Breast epithelium (tissue), 4 donors: ENCODE measurements around the gene PRR18. TPM values are rescaled to one million over a fixed set of nuclear protein-coding genes. Genes with fewer than 3 reads are reported as not detected.

Experiments used
- DNase-seq, 2 donors: peaks; one replicate each; pipeline ENCODE4 v3.0.0-alpha.2; 2019; ENCODE audit warnings: low spot score in 2 of 2
- H3K27ac ChIP-seq, 2 donors: fragments of 200-600 bp; sonication (generic) in 1 of 2; one replicate each; pipeline ENCODE4 v1.5.1; 2016 to 2019; ENCODE audit warnings: mild to moderate bottlenecking in 1 of 2
- H3K27me3 ChIP-seq, 2 donors: fragments of 200-600 bp; sonication (generic) in 1 of 2; one replicate each; pipeline versions ENCODE4 v1.5.1 to v1.6.0; 2017 to 2019; ENCODE audit warnings: control low read depth in 1 of 2, mild to moderate bottlenecking in 1 of 2
- H3K36me3 ChIP-seq: fragments of 200-600 bp; one replicate; pipeline ENCODE4 v1.5.1; 2019
- H3K4me1 ChIP-seq, 2 donors: fragments of 200-600 bp; sonication (generic); one replicate each; pipeline ENCODE4 v1.5.1; 2016 to 2019; ENCODE audit warnings: control low read depth in 1 of 2
- H3K4me3 ChIP-seq, 3 donors: fragments of 200-600 bp; sonication (generic); 1 replicate in 2 of 3; 2 replicates in 1 of 3; pipeline ENCODE4 v1.5.1; 2016 to 2019; ENCODE audit warnings: mild to moderate bottlenecking in 3 of 3, moderate library complexity in 2 of 3
- H3K9me3 ChIP-seq, 2 donors: fragments of 200-600 bp; sonication (generic) in 1 of 2; one replicate each; pipeline ENCODE4 v1.5.1; 2016 to 2019; ENCODE audit warnings: control low read depth in 1 of 2
- CTCF ChIP-seq, 3 donors: fragments of 450-650 bp; IDR thresholded peaks; one replicate each; pipeline ENCODE4 v1.5.1; 2016 to 2017; ENCODE audit warnings: antibody characterized with exemption in 3 of 3, mild to moderate bottlenecking in 3 of 3, moderate library complexity in 3 of 3
- POLR2A ChIP-seq: fragments of 450-650 bp; IDR thresholded peaks from one replicate; pipeline ENCODE4 v1.6.1; 2016; ENCODE audit warnings: antibody characterized with exemption, mild to moderate bottlenecking, moderate library complexity
- POLR2AphosphoS5 ChIP-seq, 3 donors: sonication (generic); formaldehyde crosslinking; IDR thresholded peaks; one replicate each; pipeline ENCODE4 v1.6.1; 2017; ENCODE audit warnings: antibody characterized with exemption in 3 of 3
- intact Hi-C: fragments of 100-400 bp; cut with DNase I; formaldehyde crosslinking; loops from one replicate; pipeline ENCODE4 v1.15.1; 2023; ENCODE audit warnings: low total_unique reads
- total RNA-seq, 3 donors: library from RNA; depleted of rRNA; stranded (reverse); fragments of >200 nt; gene quantifications; one replicate each; pipeline ENCODE4 v1.1.0, GENCODE V29; 2016

PRR18 gene
- total RNA-seq, 3 donors from 2014 or later, result 0.29 TPM; not detected in 2

DNA sequence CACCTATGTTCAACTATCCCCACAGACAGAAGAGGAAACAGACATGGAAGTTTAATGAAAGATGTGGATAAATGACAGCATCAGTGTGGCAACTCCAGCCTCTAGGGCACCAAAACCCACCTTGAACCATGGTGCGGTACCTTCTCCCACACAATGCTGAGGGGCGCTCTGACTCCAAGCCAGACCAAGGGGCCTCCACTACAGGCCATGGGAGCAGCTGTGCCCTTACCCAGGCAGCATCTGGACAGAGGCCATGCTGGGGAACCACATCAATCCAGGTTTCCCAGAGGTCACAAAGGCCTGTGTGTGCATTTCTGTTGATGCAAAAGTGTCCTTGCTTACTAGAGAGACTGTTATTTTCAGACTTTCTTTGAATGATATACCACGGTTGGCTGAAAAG, 4.1 kb downstream of the PRR18 start:
- TF ChIP-seq POLR2A (no peak), CTCF (IDR thresholded peaks at IDR 0.05) (no peak), POLR2AphosphoS5 (IDR thresholded peaks at IDR 0.05) (no peak)
- no peaks in the 10 kb centered on the region for H3K9me3 ChIP-seq
- no peaks in the 10 kb centered on the region for H3K36me3 ChIP-seq
- H3K4me3 ChIP-seq, result no peak overlapping the region
- peaks cover 9 to 26% of the 10 kb centered on the region in 2 donors for H3K27me3 ChIP-seq
- no peak overlapping the region for H3K27ac ChIP-seq
- DNase-seq, result no peak
- H3K4me1 ChIP-seq, result peaks cover 0 to 7% of the 10 kb centered on the region in 2 donors
- intact Hi-C loops, result no loop called here

GRCh38 chr6:166301611-166302529, 6.3 kb downstream of the PRR18 start:
- no peak for TF ChIP-seq POLR2AphosphoS5 (IDR thresholded peaks at IDR 0.05)
- no peak for TF ChIP-seq CTCF (IDR thresholded peaks at IDR 0.05)
- TF ChIP-seq POLR2A, result no peak
- no peak for DNase-seq
- H3K4me3 ChIP-seq, result no peak overlapping the region
- H3K27ac ChIP-seq, result no peak overlapping the region
- no peaks in the 10 kb centered on the region for H3K36me3 ChIP-seq
- H3K27me3 ChIP-seq, result peaks cover 3 to 11% of the 10 kb centered on the region in 2 donors
- H3K4me1 ChIP-seq, result no peaks in the 10 kb centered on the region
- intact Hi-C loops, result no loop called here
- no peaks in the 10 kb centered on the region for H3K9me3 ChIP-seq

DNA sequence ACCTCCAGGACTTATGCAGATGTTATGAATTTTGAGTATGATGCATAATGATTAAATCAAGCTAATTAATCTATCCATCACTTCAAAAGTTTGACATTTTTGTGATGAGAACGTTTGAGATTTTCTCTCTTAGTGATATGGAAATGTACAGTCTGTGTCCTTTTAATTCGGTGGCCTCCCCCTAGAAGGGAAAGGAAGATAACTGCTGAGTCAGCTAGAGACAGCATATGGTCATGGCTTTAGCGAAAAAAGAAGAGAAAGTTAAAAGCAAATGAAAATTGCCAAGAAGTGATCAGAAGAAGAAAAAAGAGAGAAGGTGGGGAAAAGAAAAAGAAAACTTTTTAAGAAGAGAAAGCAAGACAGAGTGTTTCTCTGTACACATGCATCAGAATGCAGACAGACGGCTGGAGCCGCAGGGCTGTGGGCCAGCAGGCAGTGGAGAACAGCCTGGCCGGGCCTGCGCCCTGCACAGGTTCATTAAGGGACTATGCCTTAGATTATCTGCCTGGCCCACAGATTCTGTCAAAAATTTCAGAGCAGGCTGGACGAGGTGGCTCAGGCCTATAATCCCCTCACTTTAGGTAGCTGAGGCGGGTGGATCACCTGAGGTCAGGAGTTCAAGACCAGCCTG, 7.7 kb downstream of the PRR18 start:
- Histone ChIP-seq H3K27me3 (peaks cover 0 to 10% of the 10 kb centered on the region in 2 donors), H3K36me3 (no peaks in the 10 kb centered on the region), H3K9me3 (no peaks in the 10 kb centered on the region), H3K4me3 (no peak overlapping the region), H3K27ac (no peak overlapping the region), H3K4me1 (no peaks in the 10 kb centered on the region)
- DNase-seq, result no peak
- TF ChIP-seq POLR2AphosphoS5 (IDR thresholded peaks at IDR 0.05) (no peak), CTCF (IDR thresholded peaks at IDR 0.05) (no peak), POLR2A (no peak)
- intact Hi-C loops, result no loop called here

DNA sequence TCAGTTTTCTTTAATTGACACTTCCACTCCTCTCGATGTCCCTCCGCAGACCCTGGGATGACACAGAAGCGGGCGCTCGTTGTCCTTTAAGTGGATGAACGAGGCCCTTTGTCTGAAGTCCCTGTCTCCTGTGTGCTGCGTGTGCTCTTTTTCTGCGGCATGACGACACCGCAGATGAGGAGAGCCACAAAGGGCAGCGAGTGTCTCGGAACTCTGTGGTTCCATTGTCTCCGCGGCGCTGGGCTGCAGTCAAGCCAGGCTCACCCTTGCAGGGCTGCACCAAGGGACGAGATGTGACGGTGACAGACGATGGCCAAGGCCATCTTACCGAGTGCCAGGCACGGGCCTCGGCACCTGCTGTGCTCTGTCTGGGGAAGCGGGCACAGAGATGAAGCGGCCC, 10.6 kb downstream of the PRR18 start:
- no peak overlapping the region for H3K27ac ChIP-seq
- no peaks in the 10 kb centered on the region for H3K36me3 ChIP-seq
- intact Hi-C loops, result no loop called here
- no peak for DNase-seq
- peaks cover 0 to 10% of the 10 kb centered on the region in 2 donors for H3K27me3 ChIP-seq
- no peak overlapping the region for H3K4me3 ChIP-seq
- H3K9me3 ChIP-seq, result no peaks in the 10 kb centered on the region
- TF ChIP-seq CTCF (IDR thresholded peaks at IDR 0.05) (no peak), POLR2A (no peak), POLR2AphosphoS5 (IDR thresholded peaks at IDR 0.05) (no peak)
- no peaks in the 10 kb centered on the region for H3K4me1 ChIP-seq
